Osteocyte (in vitro differentiated cells): Measurements from ENCODE around the gene DHX29. TPM values are rescaled to one million over a fixed set of nuclear protein-coding genes. Genes with fewer than 3 reads are reported as not detected.

Source experiments
- DNase-seq: peaks from one replicate; pipeline ENCODE4 v3.0.0; 2021; ENCODE audit warnings: mixed read lengths; ENCODE audit not compliant: unreplicated experiment; ENCODE audit errors: extremely low spot score
- H3K27ac Mint-ChIP-seq: one replicate; pipeline ENCODE4 v1.8.0; 2021; ENCODE audit warnings: mild to moderate bottlenecking, mixed read lengths; ENCODE audit not compliant: unreplicated experiment
- H3K27me3 Mint-ChIP-seq: one replicate; pipeline ENCODE4 v1.8.0; 2021; ENCODE audit warnings: mixed read lengths; ENCODE audit not compliant: unreplicated experiment
- H3K36me3 Mint-ChIP-seq: one replicate; pipeline ENCODE4 v1.8.0; 2021; ENCODE audit warnings: mixed read lengths; ENCODE audit not compliant: unreplicated experiment
- H3K4me1 Mint-ChIP-seq: one replicate; pipeline ENCODE4 v1.8.0; 2021; ENCODE audit warnings: mixed read lengths; ENCODE audit not compliant: unreplicated experiment
- H3K4me3 Mint-ChIP-seq: one replicate; pipeline ENCODE4 v1.8.0; 2021; ENCODE audit warnings: mild to moderate bottlenecking, moderate library complexity, mixed read lengths; ENCODE audit not compliant: unreplicated experiment
- H3K9me3 Mint-ChIP-seq: one replicate; pipeline ENCODE4 v1.8.0; 2021; ENCODE audit warnings: mixed read lengths; ENCODE audit not compliant: unreplicated experiment
- total RNA-seq: library from RNA; stranded (reverse); gene quantifications from 2 replicates; pipeline ENCODE4 v1.2.1, GENCODE V29; 2021
- TF ChIP-seq, protein P1 (sequence below): fragments of 200-600 bp; sonication (generic); IDR thresholded peaks from 2 replicates; pipeline ENCODE4 v1.5.0; 2021; ENCODE audit warnings: antibody characterized with exemption, mild to moderate bottlenecking, moderate library complexity

The DHX29 gene
- total RNA-seq, 1 donor from 2014 or later = 23.1 TPM

DNA sequence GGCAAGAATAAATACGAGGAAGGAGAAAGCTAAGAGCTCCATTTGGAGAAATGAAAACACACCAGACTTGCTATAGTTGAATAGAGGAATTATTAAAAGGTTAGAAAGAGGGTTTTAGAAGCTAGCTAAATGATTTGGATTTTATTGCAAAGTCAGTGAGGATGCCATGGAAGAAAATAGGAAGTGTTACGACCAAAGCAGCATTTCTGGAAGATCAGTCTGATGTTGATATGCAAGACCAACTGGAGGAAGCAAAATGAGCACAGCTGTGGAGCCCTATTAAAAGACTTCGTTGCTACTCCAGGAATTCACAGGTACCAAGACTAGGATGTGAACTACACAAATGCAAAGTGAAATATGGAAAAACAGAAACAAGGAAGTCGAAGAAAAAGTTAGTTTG is 2.1 kb downstream of the DHX29 start:
- Mint-ChIP-seq H3K4me1 (peaks cover 13% of the 10 kb centered on the region), H3K27me3 (no peaks in the 10 kb centered on the region), H3K36me3 (peaks cover 7% of the 10 kb centered on the region), H3K27ac (no peak overlapping the region), H3K4me3 (no peak overlapping the region), H3K9me3 (no peaks in the 10 kb centered on the region)
- DNase-seq = no peak
- TF ChIP-seq, protein P1, sequence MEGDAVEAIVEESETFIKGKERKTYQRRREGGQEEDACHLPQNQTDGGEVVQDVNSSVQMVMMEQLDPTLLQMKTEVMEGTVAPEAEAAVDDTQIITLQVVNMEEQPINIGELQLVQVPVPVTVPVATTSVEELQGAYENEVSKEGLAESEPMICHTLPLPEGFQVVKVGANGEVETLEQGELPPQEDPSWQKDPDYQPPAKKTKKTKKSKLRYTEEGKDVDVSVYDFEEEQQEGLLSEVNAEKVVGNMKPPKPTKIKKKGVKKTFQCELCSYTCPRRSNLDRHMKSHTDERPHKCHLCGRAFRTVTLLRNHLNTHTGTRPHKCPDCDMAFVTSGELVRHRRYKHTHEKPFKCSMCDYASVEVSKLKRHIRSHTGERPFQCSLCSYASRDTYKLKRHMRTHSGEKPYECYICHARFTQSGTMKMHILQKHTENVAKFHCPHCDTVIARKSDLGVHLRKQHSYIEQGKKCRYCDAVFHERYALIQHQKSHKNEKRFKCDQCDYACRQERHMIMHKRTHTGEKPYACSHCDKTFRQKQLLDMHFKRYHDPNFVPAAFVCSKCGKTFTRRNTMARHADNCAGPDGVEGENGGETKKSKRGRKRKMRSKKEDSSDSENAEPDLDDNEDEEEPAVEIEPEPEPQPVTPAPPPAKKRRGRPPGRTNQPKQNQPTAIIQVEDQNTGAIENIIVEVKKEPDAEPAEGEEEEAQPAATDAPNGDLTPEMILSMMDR = no peak

DNA sequence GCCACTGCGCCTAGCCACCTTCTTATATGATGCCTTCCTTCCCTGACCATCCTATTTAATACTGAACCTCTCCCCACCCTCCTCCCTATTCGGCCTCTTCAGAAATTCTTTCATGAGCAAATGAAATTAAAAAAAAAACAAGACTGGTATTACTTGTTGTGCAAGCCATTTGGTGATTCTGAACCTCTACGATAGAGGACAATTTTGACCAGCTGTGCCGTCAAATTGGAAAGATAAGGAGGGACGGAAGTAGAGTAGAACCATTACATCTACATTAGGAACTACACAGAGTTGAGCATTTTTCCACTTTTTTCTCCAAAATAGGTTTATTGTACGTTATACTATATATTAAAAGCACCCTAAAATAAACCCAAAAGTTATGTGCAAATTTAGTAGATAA is 2.9 kb downstream of the DHX29 start:
- Mint-ChIP-seq H3K36me3 (peaks cover 7% of the 10 kb centered on the region), H3K9me3 (no peaks in the 10 kb centered on the region), H3K4me1 (peaks cover 13% of the 10 kb centered on the region), H3K27me3 (no peaks in the 10 kb centered on the region), H3K4me3 (no peak overlapping the region), H3K27ac (no peak overlapping the region)
- TF ChIP-seq, protein P1 = no peak
- no peak for DNase-seq

DNA sequence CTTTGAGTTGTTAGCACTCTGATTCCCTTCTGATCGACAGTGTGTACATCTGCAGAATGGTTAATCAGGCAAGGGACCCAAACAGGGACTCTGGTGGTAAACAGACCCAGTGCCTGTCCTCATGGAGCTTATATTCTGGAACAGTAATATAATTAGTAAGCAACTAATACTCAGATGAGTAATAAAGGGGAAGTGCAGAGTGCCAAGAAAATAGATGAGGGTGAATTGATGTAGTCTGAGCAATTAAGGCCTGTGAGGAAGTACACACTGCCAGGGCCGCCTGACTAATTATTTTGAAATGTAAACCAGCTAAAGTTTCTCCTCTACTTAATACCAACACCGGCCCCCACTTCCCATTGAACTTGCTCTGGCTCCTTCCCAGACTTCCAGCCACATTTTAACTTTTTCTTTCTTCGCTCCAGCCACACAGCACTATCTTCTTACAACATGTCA is 4.2 kb downstream of the DHX29 start:
- H3K36me3 Mint-ChIP-seq = peaks cover 7% of the 10 kb centered on the region
- no peaks in the 10 kb centered on the region for H3K9me3 Mint-ChIP-seq
- H3K27me3 Mint-ChIP-seq = no peaks in the 10 kb centered on the region
- H3K4me1 Mint-ChIP-seq = peaks cover 13% of the 10 kb centered on the region
- no peak for DNase-seq
- TF ChIP-seq, protein P1 = no peak
- no peak overlapping the region for H3K4me3 Mint-ChIP-seq
- H3K27ac Mint-ChIP-seq = no peak overlapping the region

DNA sequence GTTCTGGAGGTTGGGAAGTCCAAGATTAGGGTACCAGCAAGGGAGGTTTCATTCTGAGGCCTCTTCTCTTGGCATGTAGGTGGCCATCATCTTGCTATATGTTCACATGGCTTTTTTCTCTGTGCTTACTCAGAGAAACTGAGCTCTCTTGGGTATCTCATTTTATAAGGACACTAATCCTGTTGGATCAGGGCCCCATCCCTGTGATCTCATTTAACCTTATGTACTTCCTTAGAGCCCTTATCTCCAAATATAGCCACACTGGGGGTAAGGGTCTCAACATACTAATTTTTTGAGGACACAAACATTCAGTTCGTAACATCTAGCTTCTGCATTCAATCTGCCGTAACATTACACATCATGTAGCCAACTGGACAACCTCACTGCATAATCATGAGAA is 6.6 kb downstream of the DHX29 start:
- Mint-ChIP-seq H3K27me3 (no peaks in the 10 kb centered on the region), H3K4me1 (peaks cover 13% of the 10 kb centered on the region), H3K4me3 (no peak overlapping the region), H3K36me3 (peaks cover 20% of the 10 kb centered on the region), H3K27ac (no peak overlapping the region), H3K9me3 (no peaks in the 10 kb centered on the region)
- no peak for DNase-seq
- TF ChIP-seq, protein P1 = no peak

DNA sequence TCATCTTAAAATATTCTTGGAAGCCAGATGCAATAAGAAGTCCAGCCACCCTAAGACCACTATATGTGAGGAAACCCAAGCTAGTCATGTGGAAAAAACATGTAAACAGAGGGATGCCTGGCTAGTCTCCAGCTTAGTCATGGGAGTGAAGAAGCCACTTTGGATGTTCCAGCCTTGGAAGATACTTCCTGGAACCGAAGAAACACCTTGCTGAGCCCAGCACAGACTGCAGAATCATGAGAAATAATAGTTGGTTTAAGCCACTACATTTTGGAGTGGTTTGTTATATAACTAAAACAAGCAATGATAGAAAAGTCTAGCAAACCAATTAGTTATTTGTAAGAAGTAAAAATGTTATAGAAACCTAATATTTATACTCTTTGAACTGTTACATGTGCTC is 12.6 kb downstream of the DHX29 start:
- no peaks in the 10 kb centered on the region for H3K4me1 Mint-ChIP-seq

More for the DNA sequence above, 12.6 kb downstream of the DHX29 start:
- Mint-ChIP-seq H3K27me3 (no peaks in the 10 kb centered on the region), H3K4me3 (no peak overlapping the region), H3K9me3 (no peaks in the 10 kb centered on the region), H3K36me3 (peaks cover 54% of the 10 kb centered on the region), H3K27ac (no peak overlapping the region)
- TF ChIP-seq, protein P1 = no peak
- no peak for DNase-seq
